ENCODE measurements around the gene RIC3. TPM values are rescaled to one million over a fixed set of nuclear protein-coding genes. Genes with fewer than 3 reads are reported as not detected.

RIC3 gene
- total and polyA plus RNA-seq, 10 donors, result 11.6 to 32.7 (median 23.3) TPM

DNA sequence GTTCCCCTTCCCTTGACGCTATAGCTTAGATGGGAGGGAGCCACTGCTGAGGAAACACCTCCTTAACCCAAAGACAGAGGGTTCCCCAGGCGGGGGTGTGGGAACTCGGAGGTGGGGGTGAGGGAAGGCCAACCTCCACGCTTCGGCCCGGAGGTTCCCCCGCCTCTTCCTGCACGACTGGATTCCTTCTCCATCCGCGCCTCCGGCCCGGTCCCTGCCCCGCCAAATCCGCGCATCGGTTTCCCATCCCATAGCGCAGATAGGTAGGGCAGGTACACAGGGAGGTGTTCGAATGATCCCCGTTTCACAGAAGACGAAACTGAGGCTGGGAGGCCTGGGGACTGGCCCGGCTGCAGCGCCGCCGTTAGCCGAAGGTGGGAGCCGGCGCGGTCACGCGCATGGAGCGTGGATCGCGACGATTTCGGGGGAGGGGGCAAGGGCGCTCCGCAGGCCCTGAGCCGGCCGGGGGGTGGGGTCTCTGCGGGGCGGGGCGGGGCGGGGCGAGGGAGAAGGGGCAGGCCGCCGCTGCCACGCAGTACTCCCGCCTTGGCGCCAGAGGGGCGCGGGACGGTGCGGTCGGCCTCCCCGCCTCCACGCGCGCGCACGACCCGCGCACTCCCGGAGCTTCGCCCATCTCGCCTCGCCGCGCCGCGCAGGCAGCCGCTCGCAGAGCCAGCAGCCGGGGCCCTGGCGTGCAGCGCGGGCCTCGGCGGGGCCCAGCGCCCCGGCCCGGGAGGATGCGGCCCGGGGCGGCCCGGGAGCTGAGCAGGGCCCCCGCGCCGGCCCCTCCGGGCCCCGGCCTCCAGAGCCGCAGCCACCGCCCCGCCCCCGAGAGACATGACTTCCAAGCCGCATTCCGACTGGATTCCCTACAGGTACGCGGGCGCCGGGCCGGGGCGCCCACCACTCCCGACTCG lies 87.9 kb downstream of the RIC3 start, which contains the start of gene TUB:
Gene TUB (plus strand): TSS at position 538 of the 917 bp plus-strand sequence. CDS start 300 bp downstream, at position 838.
- Histone ChIP-seq H3K9me3 (no peaks in the 10 kb centered on the region), H3K27ac (no peak within 1 kb of the TSS), H3K4me1 (peaks cover 4 to 17% (median 12%) of the 10 kb centered on the region in 6 donors), H3K4me3 (peak within 1 kb of the TSS; percentile 25 to 73 (median 44)), H3K36me3 (no peaks in the 10 kb centered on the region), H3K27me3 (replicated peaks in 1 of 7) (peaks cover 0 to 66% (median 14%) of the 10 kb centered on the region in 7 donors)
- TF ChIP-seq POLR2AphosphoS5 (IDR thresholded peaks at IDR 0.05), result no peak
- TF ChIP-seq POLR2A (IDR thresholded peaks at IDR 0.05), result no peak
- TF ChIP-seq, protein P1, sequence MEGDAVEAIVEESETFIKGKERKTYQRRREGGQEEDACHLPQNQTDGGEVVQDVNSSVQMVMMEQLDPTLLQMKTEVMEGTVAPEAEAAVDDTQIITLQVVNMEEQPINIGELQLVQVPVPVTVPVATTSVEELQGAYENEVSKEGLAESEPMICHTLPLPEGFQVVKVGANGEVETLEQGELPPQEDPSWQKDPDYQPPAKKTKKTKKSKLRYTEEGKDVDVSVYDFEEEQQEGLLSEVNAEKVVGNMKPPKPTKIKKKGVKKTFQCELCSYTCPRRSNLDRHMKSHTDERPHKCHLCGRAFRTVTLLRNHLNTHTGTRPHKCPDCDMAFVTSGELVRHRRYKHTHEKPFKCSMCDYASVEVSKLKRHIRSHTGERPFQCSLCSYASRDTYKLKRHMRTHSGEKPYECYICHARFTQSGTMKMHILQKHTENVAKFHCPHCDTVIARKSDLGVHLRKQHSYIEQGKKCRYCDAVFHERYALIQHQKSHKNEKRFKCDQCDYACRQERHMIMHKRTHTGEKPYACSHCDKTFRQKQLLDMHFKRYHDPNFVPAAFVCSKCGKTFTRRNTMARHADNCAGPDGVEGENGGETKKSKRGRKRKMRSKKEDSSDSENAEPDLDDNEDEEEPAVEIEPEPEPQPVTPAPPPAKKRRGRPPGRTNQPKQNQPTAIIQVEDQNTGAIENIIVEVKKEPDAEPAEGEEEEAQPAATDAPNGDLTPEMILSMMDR (IDR thresholded peaks at IDR 0.05 in 8 of 11, conservative IDR thresholded peaks at IDR 0.05 in 3 of 11), result no peak
- peak; percentile 61 for DNase-seq
- 1 to 8% (median 3%) methylated on average over 12 to 104 of the region's 104 CpGs for WGBS, 5 donors
- intact Hi-C loops (cut with DNase I; ENCODE audit: low total_unique reads), result no loop called here

DNA sequence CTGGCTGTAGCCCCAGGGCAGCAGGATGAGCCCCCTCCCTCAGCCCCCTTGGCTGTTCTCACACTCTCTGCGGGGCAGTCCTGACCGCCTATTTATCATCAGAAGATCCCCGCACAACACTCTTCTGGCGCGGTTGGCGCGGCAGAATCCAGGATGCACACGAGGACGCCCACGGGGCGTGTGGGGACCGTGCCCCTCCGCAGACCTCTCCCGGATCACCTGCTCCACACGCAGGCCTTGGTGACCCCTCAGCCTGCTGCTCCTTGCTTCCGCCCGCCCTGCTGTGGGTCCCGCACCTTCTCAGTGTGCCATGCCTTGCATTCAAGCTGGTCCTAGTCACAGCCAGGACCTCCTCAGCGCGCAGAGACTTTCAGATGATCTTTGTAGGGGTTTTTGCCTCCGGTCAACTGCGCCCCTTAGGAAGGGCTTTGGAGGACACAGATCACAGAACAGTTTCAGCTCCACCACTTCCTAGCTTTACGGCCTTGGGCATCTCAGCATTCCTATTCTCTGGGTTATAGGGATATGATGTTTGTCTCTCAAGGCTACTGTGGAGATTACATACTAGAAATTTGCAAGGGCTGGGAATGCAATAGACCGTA lies 88.7 kb downstream of the RIC3 start:
- Histone ChIP-seq H3K4me1 (peaks cover 4 to 17% (median 12%) of the 10 kb centered on the region in 6 donors), H3K27ac (no peak overlapping the region), H3K4me3 (peak overlapping the region in 6 of 8 donors; percentile 21 to 73 (median 44)), H3K27me3 (replicated peaks in 1 of 7) (peaks cover 0 to 58% (median 14%) of the 10 kb centered on the region in 7 donors), H3K36me3 (no peaks in the 10 kb centered on the region), H3K9me3 (no peaks in the 10 kb centered on the region)
- TF ChIP-seq, protein P1 (IDR thresholded peaks at IDR 0.05 in 8 of 11, conservative IDR thresholded peaks at IDR 0.05 in 3 of 11), result no peak
- TF ChIP-seq POLR2AphosphoS5 (IDR thresholded peaks at IDR 0.05), result no peak
- TF ChIP-seq POLR2A (IDR thresholded peaks at IDR 0.05), result no peak
- intact Hi-C loops (cut with DNase I; ENCODE audit: low total_unique reads), result no loop called here
- no peak for DNase-seq
- WGBS, 5 donors, result 79 to 83% (median 83%) methylated on average over 20 to 24 of the region's 24 CpGs

DNA sequence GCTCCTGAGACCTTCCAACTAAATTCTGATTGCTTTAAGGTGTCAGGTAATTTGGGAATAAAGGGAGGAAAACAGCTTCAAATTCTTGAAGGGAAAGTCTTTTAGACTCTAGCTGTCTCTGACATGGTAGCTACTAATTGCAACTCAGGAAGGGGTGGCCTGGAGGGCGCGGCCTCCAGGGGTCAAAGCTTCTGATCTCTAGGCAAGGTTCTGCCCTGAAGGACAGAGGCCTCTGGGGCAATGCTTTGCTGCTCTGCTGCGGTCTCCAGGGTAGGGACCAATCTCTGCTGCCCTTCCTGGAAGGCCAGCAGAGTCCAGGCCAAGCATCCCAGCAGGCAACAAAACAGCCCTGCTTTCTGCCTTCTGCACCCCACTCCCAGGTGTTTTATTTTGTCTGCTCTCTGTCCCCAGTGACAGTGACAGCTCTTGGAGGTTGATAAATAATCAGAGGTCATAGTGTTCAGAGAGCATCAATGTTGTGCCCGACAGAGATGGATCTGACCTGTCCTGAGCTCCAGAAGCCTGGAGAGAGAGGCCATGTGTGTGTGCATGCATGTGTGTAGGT lies 89.6 kb downstream of the RIC3 start:
- Histone ChIP-seq H3K9me3 (no peaks in the 10 kb centered on the region), H3K36me3 (no peaks in the 10 kb centered on the region), H3K27me3 (replicated peaks in 1 of 7) (peaks cover 0 to 49% (median 14%) of the 10 kb centered on the region in 7 donors), H3K4me1 (peaks cover 4 to 17% (median 12%) of the 10 kb centered on the region in 6 donors), H3K27ac (no peak overlapping the region), H3K4me3 (no peak overlapping the region)
- intact Hi-C loops (cut with DNase I; ENCODE audit: low total_unique reads), result no loop called here
- 81 to 91% (median 90%) methylated on average over 3 to 4 of the region's 4 CpGs for WGBS, 5 donors
- no peak for DNase-seq
- TF ChIP-seq, protein P1 (IDR thresholded peaks at IDR 0.05 in 8 of 11, conservative IDR thresholded peaks at IDR 0.05 in 3 of 11), result no peak
- TF ChIP-seq POLR2AphosphoS5 (IDR thresholded peaks at IDR 0.05) (no peak), POLR2A (IDR thresholded peaks at IDR 0.05) (no peak)
